Sigmoid colon (tissue), 7 donors: Measurements from ENCODE around the gene FKRP. TPM values are rescaled to one million over a fixed set of nuclear protein-coding genes. Genes with fewer than 3 reads are reported as not detected.
"Not testable (repeated sequence)": the region's sequence is repeated elsewhere in the genome, so short reads cannot be mapped to it uniquely, and the experiment has no call there.

Experiments used
- DNase-seq: peaks from one replicate; pipeline ENCODE4 v3.0.0-alpha.2; 2019
- H3K27ac ChIP-seq, 4 donors: fragments of 200-600 bp; sonication (generic); one replicate each; pipeline ENCODE4 v1.5.1; 2016 to 2019; ENCODE audit warnings: mild to moderate bottlenecking in 1 of 4
- H3K27me3 ChIP-seq, 3 donors: fragments of 200-600 bp; sonication (generic); one replicate each; pipeline ENCODE4 v1.5.1; 2019; ENCODE audit warnings: mild to moderate bottlenecking in 1 of 3
- H3K36me3 ChIP-seq, 4 donors: fragments of 200-600 bp; sonication (generic); one replicate each; pipeline ENCODE4 v1.5.1; 2016 to 2019
- H3K4me1 ChIP-seq, 4 donors: fragments of 200-600 bp; sonication (generic); one replicate each; pipeline ENCODE4 v1.5.1; 2017 to 2019
- H3K4me3 ChIP-seq, 4 donors: fragments of 200-600 bp; sonication (generic); one replicate each; pipeline ENCODE4 v1.5.1; 2017 to 2019; ENCODE audit warnings: mild to moderate bottlenecking in 2 of 4, moderate library complexity in 1 of 4
- H3K9me3 ChIP-seq, 4 donors: fragments of 200-600 bp in 3 of 4; sonication (generic) in 3 of 4; one replicate each; pipeline versions ENCODE4 v1.5.1 to v1.6.1; 2013 to 2019
- EP300 ChIP-seq, 4 donors: sonication (generic); formaldehyde crosslinking; IDR thresholded peaks; one replicate each; pipeline ENCODE4 v1.6.1; 2017; ENCODE audit warnings: antibody characterized with exemption in 4 of 4
- POLR2A ChIP-seq, 2 donors: fragments of 450-650 bp; IDR thresholded peaks; one replicate each; pipeline ENCODE4 v1.6.1; 2016; ENCODE audit warnings: antibody characterized with exemption in 2 of 2, mild to moderate bottlenecking in 2 of 2, moderate library complexity in 2 of 2
- POLR2AphosphoS5 ChIP-seq, 4 donors: sonication (generic); formaldehyde crosslinking; IDR thresholded peaks; one replicate each; pipeline ENCODE4 v1.6.1; 2017; ENCODE audit warnings: antibody characterized with exemption in 4 of 4
- WGBS, 2 donors: extraction: QIAGEN DNeasy Blood & Tissue Kit; methylation state at CpG; one replicate each; pipeline ENCODE4 v1.1.7; 2013; 5-methylcytosine and 5-hydroxymethylcytosine counted together
- intact Hi-C: fragments of 100-400 bp; cut with DNase I; formaldehyde crosslinking; loops from one replicate; pipeline ENCODE4 v1.15.1; 2023
- polyA plus RNA-seq, 3 donors: library from polyadenylated mRNA; stranded (reverse); fragments of 200-250 nt; gene quantifications; one replicate each; pipeline ENCODE4 v1.2.3, GENCODE V29; 2013
- total RNA-seq, 4 donors: library from RNA; depleted of rRNA; stranded (reverse); fragments of >200 nt; gene quantifications; one replicate each; pipeline ENCODE4 v1.1.0, GENCODE V29; 2016
- TF ChIP-seq, protein P1 (sequence below), 4 experiments: fragments of 450-650 bp in 3 of 4; fragments of 200-600 bp in 1 of 4; IDR thresholded peaks; one replicate each; pipeline ENCODE4 v1.5.1; 2016 to 2019; ENCODE audit warnings: antibody characterized with exemption in 4 of 4, mild to moderate bottlenecking in 3 of 4, moderate library complexity in 2 of 4
- donor health status: healthy with polysubstance abuse.
- donor health status: Bipolar disorder and iron deficiency.
- donor health status: healthy.

The FKRP gene
- total and polyA plus RNA-seq, 7 donors, result 1.4 to 31.0 (median 15.0) TPM

DNA sequence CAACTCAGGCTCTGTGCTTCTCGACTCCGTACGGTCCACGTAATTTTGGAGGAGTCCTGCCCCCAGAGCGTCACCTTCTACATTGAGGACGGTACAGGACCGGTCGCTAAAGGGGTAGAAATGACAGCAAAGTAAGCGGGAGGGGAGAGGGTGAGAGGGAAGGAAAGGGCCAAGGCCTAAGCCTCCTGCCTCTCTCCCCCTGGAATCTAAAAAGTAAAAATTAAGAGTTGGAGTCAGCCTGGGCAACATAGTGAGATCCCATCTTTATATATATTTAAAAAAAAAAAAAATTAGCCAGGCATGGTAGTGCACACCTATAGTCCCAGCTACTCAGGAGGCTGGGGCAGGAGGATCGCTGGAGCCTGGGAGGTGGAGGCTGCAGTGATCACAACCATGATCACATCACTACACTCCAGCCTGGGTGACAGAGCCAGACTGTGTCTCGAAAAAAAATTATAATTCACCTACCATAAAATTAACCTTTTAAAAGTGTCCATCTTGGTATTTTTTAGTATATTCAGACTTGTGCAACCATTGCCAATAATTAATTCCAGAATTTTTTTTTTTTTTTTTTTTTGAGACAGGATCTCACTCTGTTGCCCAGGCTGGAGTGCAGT is 29.9 kb downstream of the FKRP start:
- no peaks in the 10 kb centered on the region for H3K27me3 ChIP-seq
- no peak for TF ChIP-seq POLR2AphosphoS5 (IDR thresholded peaks at IDR 0.05)
- no peak for TF ChIP-seq POLR2A (IDR thresholded peaks at IDR 0.05)
- no peak for TF ChIP-seq EP300 (IDR thresholded peaks at IDR 0.05)
- TF ChIP-seq, protein P1, sequence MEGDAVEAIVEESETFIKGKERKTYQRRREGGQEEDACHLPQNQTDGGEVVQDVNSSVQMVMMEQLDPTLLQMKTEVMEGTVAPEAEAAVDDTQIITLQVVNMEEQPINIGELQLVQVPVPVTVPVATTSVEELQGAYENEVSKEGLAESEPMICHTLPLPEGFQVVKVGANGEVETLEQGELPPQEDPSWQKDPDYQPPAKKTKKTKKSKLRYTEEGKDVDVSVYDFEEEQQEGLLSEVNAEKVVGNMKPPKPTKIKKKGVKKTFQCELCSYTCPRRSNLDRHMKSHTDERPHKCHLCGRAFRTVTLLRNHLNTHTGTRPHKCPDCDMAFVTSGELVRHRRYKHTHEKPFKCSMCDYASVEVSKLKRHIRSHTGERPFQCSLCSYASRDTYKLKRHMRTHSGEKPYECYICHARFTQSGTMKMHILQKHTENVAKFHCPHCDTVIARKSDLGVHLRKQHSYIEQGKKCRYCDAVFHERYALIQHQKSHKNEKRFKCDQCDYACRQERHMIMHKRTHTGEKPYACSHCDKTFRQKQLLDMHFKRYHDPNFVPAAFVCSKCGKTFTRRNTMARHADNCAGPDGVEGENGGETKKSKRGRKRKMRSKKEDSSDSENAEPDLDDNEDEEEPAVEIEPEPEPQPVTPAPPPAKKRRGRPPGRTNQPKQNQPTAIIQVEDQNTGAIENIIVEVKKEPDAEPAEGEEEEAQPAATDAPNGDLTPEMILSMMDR (IDR thresholded peaks at IDR 0.05), result no peak
- H3K27ac ChIP-seq, result no peak overlapping the region
- 93 to 97% methylated on average over 11 of the region's 11 CpGs for WGBS, 2 donors
- H3K36me3 ChIP-seq, result peaks cover 0 to 51% (median 25%) of the 10 kb centered on the region in 4 donors
- no peak overlapping the region for H3K4me3 ChIP-seq
- H3K9me3 ChIP-seq, result no peaks in the 10 kb centered on the region
- no peak for DNase-seq
- no peaks in the 10 kb centered on the region for H3K4me1 ChIP-seq
- intact Hi-C loops, result no loop called here

DNA sequence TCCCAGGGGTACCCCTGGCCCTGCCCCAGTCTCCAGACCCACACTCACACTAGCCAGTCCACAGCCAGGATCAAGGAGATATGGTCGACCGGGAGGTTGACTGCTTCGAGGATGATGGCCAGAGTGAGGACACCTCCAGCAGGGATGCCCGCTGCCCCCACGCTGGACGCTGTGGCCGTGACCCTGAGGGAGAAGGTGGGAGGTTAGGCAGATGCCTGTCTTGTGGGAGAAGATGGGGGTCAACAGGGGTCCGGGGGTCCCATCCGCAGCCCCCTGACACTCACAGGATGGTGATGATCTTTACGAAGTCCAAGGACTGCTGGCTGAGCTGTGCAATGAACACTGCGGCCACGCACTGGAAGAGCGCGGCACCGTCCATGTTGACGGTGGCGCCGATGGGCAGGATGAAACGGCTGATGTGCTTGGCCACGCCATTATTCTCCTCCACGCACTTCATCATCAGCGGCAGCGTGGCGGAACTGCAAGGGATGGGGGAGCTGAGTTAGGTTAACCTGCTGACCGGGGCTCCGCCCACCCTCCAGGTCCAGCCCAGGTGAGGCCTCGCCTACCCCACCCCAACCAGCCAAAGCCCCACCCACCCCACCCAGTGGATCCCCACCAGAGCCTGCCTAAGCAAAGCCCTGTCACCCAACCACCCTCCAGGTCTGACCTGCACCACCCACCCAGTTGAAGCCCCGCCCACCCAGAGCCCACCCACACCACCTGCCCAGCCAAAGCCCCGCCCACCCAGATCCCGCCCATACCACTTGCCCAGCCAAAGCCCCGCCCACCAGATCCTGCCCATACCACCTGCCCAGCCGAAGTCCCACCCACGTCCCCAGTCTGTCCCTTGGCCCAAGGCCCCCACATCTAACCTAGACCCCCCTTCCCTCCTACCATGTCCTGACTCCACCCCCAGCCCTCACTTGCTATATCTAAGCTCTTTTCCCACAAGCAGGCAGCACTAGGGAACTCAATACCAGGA is 31.4 kb downstream of the FKRP start:
- Histone ChIP-seq H3K9me3 (no peaks in the 10 kb centered on the region), H3K4me3 (no peak overlapping the region), H3K27ac (no peak overlapping the region), H3K4me1 (no peaks in the 10 kb centered on the region), H3K27me3 (no peaks in the 10 kb centered on the region), H3K36me3 (peaks cover 0 to 65% (median 25%) of the 10 kb centered on the region in 4 donors)
- TF ChIP-seq, protein P1 (IDR thresholded peaks at IDR 0.05), result no peak
- TF ChIP-seq POLR2A (IDR thresholded peaks at IDR 0.05) (no peak), EP300 (IDR thresholded peaks at IDR 0.05) (no peak), POLR2AphosphoS5 (IDR thresholded peaks at IDR 0.05) (no peak)
- 92 to 95% methylated on average over 33 of the region's 33 CpGs for WGBS, 2 donors
- no peak for DNase-seq
- intact Hi-C loops, result no loop called here

DNA sequence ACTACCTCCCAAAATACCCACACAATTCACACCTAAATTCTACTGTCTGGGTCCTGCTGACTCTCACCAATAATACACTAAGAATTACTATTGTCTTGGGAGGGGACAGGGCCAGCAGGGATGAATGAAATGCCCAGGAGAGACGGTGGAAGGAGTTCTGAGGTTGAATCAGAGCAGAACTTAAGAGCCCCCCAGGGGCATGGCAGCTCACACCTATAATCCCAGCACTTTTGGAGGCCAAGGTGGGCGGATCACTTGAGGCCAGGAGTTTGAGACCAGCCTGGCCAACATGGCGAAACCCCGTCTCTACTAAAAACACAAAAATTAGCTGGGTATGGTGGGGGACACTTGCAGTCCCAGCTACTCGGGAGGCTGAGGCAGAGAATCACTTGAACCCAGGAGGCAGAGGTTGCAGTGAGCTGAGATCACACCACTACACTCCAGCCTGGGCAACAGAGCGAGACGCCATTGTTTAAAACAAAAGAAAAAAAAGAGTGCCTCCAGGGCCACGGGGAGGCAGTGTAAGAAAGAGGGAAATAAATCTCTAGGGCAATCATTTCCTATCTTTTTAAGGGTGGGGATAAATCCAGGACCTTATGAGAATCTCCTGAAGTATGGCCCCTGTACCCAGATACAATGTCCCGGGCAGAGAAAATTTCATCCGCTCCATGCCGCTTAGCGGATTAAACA is 32.2 kb downstream of the FKRP start:
- H3K27me3 ChIP-seq, H3K4me1 ChIP-seq, H3K27ac ChIP-seq, H3K4me3 ChIP-seq, DNase-seq, intact Hi-C loops, H3K9me3 ChIP-seq: not testable (repeated sequence)
- 87 to 90% methylated on average over 12 of the region's 12 CpGs for WGBS, 2 donors
- peaks cover 0 to 72% (median 25%) of the 10 kb centered on the region in 4 donors for H3K36me3 ChIP-seq

DNA sequence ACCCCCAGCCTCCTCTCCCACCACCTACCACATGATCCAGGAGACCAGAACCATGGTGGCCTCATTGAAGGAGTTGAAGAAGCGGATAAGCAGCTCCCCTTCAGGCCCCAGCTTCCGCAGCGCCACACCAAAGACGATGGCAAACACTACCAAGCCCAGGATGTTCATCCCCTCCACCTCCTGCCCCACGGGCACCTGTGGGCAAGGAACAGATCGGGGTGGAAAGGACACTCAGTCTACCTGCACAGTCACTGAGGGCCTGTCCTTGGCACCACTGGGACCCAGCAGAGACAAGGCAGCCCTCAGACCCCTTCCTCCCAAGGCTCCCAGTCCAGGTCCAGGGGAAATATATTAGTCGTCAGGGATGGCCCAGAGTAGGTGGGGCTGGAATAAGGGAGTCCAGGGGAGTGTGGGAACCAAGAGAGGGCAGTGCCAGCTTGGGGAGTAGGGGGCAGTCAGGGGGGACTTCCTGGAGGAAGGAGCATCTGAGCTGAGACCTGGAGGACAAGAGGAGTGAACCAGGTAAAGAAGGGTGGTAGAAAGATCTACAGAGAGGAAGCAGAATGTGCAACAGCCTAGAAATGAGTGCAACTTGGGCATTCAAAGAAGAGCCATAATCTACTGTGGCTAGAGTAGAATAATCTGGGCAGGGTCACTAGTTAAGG is 36.6 kb downstream of the FKRP start:
- Histone ChIP-seq H3K27me3 (no peaks in the 10 kb centered on the region), H3K4me3 (no peak overlapping the region), H3K36me3 (peaks cover 0 to 43% (median 5%) of the 10 kb centered on the region in 4 donors), H3K9me3 (no peaks in the 10 kb centered on the region), H3K27ac (no peak overlapping the region), H3K4me1 (peaks cover 0 to 36% (median 24%) of the 10 kb centered on the region in 4 donors)
- TF ChIP-seq POLR2AphosphoS5 (IDR thresholded peaks at IDR 0.05), result no peak
- TF ChIP-seq, protein P1 (IDR thresholded peaks at IDR 0.05), result no peak
- no peak for TF ChIP-seq EP300 (IDR thresholded peaks at IDR 0.05)
- no peak for TF ChIP-seq POLR2A (IDR thresholded peaks at IDR 0.05)
- WGBS, 2 donors, result 93 to 97% methylated on average over 7 of the region's 7 CpGs
- intact Hi-C loops, result loop anchor here (10.0 kb wide), 1 partner anchor 52 kb away; no protein-coding TSS in a partner anchor
- no peak for DNase-seq
